OCI-LY1 (cell line): ENCODE results near the gene ZNF22.

Experiments
- H2AFZ ChIP-seq: fragments of 200-600 bp; sonication (generic), shearing (Covaris generic); 2 replicates; pipeline ENCODE4 v1.6.0; 2014; ENCODE audit warnings: antibody characterized with exemption, mild to moderate bottlenecking, low read length
- H3F3A ChIP-seq: fragments of 200-600 bp; sonication (generic), shearing (Covaris generic); 2 replicates; pipeline ENCODE4 v1.6.0; 2014; ENCODE audit warnings: mild to moderate bottlenecking, antibody characterized with exemption, low read length, moderate library complexity; ENCODE audit not compliant: insufficient read depth
- H3K27ac ChIP-seq: fragments of 200-600 bp; sonication (generic); 2 replicates; pipeline ENCODE4 v1.5.1; 2014; ENCODE audit warnings: low read length, mixed run types, mild to moderate bottlenecking, low read depth; ENCODE audit not compliant: poor library complexity, severe bottlenecking
- H3K27me3 ChIP-seq: fragments of 200-600 bp; sonication (generic); 2 replicates; pipeline ENCODE4 v1.6.0; 2014; ENCODE audit warnings: antibody characterized with exemption, mild to moderate bottlenecking, low read length, moderate library complexity; ENCODE audit not compliant: insufficient read depth
- H3K36me3 ChIP-seq: fragments of 200-600 bp; sonication (generic); 2 replicates; pipeline ENCODE4 v1.6.1; 2014; ENCODE audit warnings: mild to moderate bottlenecking, antibody characterized with exemption, low read length, moderate library complexity, mixed read lengths; ENCODE audit not compliant: insufficient read depth
- H3K4me1 ChIP-seq: fragments of 200-600 bp; sonication (generic); 2 replicates; pipeline ENCODE4 v1.5.1; 2014; ENCODE audit warnings: mild to moderate bottlenecking, low read length, moderate library complexity; ENCODE audit not compliant: insufficient read depth, severe bottlenecking
- H3K4me2 ChIP-seq: fragments of 200-600 bp; sonication (generic), shearing (Covaris generic); 2 replicates; pipeline ENCODE4 v1.6.1; 2014; ENCODE audit warnings: low read length
- H3K4me3 ChIP-seq: fragments of 200-600 bp; sonication (generic); 2 replicates; pipeline ENCODE4 v1.5.1; 2014; ENCODE audit warnings: low read length, low read depth, mild to moderate bottlenecking, mixed read lengths; ENCODE audit not compliant: poor library complexity, severe bottlenecking
- H3K79me2 ChIP-seq: fragments of 200-600 bp; shearing (Covaris generic); 2 replicates; pipeline ENCODE4 v1.6.1; 2016; ENCODE audit warnings: mixed run types, low read length, mixed read lengths; ENCODE audit not compliant: insufficient read depth
- H3K9ac ChIP-seq: fragments of 200-600 bp; sonication (generic), shearing (Covaris generic); 2 replicates; pipeline ENCODE4 v1.6.1; 2014; ENCODE audit warnings: mild to moderate bottlenecking, low read length, mixed read lengths
- H3K9me2 ChIP-seq: fragments of 200-600 bp; sonication (generic), shearing (Covaris generic); 2 replicates; pipeline ENCODE4 v1.6.1; 2014; ENCODE audit warnings: low read depth, mild to moderate bottlenecking, low read length, mixed read lengths
- H3K9me3 ChIP-seq: fragments of 200-600 bp; shearing (Covaris generic); 2 replicates; pipeline ENCODE4 v1.6.1; 2014; ENCODE audit warnings: low read length, mixed read lengths
- H4K20me1 ChIP-seq: fragments of 200-600 bp; sonication (generic), shearing (Covaris generic); 2 replicates; pipeline ENCODE4 v1.6.0; 2016; ENCODE audit warnings: mild to moderate bottlenecking, low read length; ENCODE audit not compliant: insufficient read depth
- EZH2 ChIP-seq: fragments of 200-600 bp; sonication (generic), shearing (Covaris generic); IDR thresholded peaks from 2 replicates; pipeline ENCODE4 v1.8.0; 2017; ENCODE audit warnings: borderline replicate concordance, mixed run types, mild to moderate bottlenecking, antibody characterized with exemption, low read length, moderate library complexity, mixed read lengths
- TF ChIP-seq, protein P1 (sequence below): fragments of 200-600 bp; sonication (generic), shearing (Covaris generic); IDR thresholded peaks from 2 replicates; pipeline ENCODE4 v1.5.1; 2017; ENCODE audit warnings: mild to moderate bottlenecking, antibody characterized with exemption, low read length, moderate library complexity, mixed read lengths

Gene ZNF22

DNA sequence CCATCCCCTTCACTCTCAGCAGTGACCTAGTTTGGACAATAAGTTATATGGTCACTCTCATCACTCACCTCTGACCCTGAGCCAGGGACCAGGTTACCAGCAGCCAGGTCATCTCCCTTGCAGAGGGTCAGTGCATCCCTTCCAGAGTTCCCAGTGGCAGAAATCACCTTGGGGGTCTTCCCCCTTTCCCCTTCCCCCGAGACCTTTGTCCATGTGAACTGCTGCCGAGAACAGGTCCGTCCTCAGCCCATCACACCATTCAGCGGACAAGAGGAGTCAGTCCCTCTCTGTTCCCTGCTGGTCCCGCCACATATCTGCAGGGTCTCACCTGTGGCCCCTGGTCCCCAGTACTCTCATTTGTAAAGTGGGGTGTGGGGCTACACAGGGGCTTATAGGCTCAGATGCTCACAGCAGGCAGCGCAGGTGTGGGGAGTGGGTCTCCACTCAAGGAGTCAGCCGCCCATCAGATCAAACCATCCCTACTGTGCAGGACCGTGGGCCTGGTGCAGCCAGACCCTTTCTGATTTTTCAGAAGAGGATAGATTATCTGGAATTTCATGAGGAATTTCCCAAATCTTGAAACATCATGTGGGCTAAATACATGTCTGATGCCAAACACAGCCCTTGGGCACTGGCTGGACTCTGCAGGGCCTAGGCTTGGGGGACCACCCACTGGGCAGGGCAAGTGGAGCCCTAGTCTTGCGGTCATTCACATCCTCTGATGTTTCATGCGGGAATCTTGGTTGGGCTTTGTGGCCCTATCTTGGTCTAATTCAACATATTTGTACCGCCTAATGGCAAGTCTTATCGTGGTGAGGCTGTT is 28.6 kb upstream of the ZNF22 start:
- Histone ChIP-seq H3K9ac (no peak overlapping the region), H4K20me1 (no peaks in the 10 kb centered on the region), H3K36me3 (no peaks in the 10 kb centered on the region), H3K27me3 (no peaks in the 10 kb centered on the region), H3K9me2 (no peaks in the 10 kb centered on the region), H3K9me3 (no peaks in the 10 kb centered on the region), H3F3A (no peaks in the 10 kb centered on the region), H2AFZ (no peak overlapping the region), H3K27ac (no peak overlapping the region), H3K4me1 (peaks cover 15% of the 10 kb centered on the region), H3K79me2 (no peaks in the 10 kb centered on the region), H3K4me2 (no peak overlapping the region), H3K4me3 (no peak overlapping the region)
- TF ChIP-seq, protein P1, sequence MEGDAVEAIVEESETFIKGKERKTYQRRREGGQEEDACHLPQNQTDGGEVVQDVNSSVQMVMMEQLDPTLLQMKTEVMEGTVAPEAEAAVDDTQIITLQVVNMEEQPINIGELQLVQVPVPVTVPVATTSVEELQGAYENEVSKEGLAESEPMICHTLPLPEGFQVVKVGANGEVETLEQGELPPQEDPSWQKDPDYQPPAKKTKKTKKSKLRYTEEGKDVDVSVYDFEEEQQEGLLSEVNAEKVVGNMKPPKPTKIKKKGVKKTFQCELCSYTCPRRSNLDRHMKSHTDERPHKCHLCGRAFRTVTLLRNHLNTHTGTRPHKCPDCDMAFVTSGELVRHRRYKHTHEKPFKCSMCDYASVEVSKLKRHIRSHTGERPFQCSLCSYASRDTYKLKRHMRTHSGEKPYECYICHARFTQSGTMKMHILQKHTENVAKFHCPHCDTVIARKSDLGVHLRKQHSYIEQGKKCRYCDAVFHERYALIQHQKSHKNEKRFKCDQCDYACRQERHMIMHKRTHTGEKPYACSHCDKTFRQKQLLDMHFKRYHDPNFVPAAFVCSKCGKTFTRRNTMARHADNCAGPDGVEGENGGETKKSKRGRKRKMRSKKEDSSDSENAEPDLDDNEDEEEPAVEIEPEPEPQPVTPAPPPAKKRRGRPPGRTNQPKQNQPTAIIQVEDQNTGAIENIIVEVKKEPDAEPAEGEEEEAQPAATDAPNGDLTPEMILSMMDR = no peak
- no peak for TF ChIP-seq EZH2

DNA sequence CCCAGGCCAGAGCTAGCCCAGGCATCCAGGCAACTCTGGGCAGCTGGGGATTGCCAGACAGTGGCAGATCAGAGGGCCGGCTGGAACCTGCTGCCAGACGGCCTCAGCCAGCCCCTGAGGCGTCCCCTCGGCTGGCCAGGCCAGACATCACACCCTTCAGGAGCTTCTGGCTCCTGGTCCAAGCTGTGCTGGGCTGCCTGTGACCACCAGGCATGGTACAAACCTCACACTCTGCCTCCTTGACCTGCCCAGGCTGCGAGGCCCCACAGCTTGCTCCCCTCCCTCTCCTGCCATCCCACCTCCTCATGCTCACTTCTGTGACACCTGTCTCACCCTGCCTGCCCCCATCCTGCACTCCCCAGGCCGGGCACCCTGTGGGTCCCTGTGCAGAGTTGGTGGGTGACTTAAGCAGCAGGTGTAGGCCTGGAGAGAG is 27.8 kb upstream of the ZNF22 start:
- Histone ChIP-seq H3K4me1 (peaks cover 15% of the 10 kb centered on the region), H3K9me3 (no peaks in the 10 kb centered on the region), H3K4me3 (no peak overlapping the region), H3K36me3 (no peaks in the 10 kb centered on the region), H3K9me2 (no peaks in the 10 kb centered on the region), H2AFZ (no peak overlapping the region), H3K9ac (no peak overlapping the region), H4K20me1 (no peaks in the 10 kb centered on the region), H3K27me3 (no peaks in the 10 kb centered on the region), H3F3A (no peaks in the 10 kb centered on the region), H3K79me2 (no peaks in the 10 kb centered on the region), H3K4me2 (no peak overlapping the region), H3K27ac (no peak overlapping the region)
- TF ChIP-seq EZH2 = no peak
- TF ChIP-seq, protein P1 = no peak

DNA sequence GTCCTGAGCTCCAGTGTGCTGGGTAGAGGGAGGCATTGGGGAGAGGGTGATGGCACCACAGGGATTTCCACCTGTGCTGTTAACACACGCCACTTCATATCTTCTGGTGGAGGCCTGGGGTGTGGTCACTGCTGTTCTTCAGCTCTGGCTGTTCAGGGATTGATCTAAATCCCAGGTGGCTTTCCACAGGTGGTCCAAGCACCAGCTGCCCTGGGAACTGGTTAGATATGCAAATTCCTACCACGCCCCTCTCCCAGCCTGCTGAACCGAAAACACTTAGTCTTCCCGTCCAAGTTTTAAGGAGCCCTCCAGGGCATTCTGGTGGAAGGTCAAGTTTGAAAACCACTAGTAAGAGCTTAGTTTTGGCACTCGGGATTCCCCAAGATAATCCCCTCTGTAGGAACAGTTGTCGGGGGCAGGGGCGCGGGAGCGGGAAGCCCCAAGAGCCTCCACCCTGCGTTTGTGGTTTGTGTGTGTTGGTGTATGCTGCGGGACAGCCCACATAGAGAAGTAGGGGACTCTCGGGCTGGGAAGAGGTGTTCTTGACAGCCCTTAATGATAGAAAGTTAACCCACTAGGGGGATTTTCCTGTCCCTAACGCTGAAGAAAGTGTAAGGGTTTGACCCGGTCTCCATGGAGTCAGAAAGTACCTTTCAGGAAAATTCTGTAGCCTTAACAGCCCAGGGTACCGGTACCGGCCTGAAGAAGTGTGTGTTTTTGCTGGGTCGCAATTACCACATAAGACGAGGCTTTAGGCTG is 27.2 kb upstream of the ZNF22 start:
- H4K20me1 ChIP-seq = no peaks in the 10 kb centered on the region
- no peaks in the 10 kb centered on the region for H3K9me3 ChIP-seq
- no peaks in the 10 kb centered on the region for H3K36me3 ChIP-seq
- H3K9me2 ChIP-seq = no peaks in the 10 kb centered on the region
- H3K4me3 ChIP-seq = no peak overlapping the region
- H3K9ac ChIP-seq = no peak overlapping the region
- H3F3A ChIP-seq = no peaks in the 10 kb centered on the region
- no peaks in the 10 kb centered on the region for H3K79me2 ChIP-seq
- no peak for TF ChIP-seq EZH2
- no peak overlapping the region for H3K4me2 ChIP-seq
- H3K4me1 ChIP-seq = peaks cover 15% of the 10 kb centered on the region
- H3K27ac ChIP-seq = no peak overlapping the region
- H2AFZ ChIP-seq = no peak overlapping the region
- H3K27me3 ChIP-seq = no peaks in the 10 kb centered on the region
